Mammary epithelial cell (primary cell): ENCODE results near the gene DHH.

Source experiments
- CTCF ChIP-seq, 2 donors: IDR thresholded peaks in 1 of 2; conservative IDR thresholded peaks in 1 of 2; 2 replicates each; pipeline ENCODE4 v1.5.1; 2011 to 2012; ENCODE audit warnings: inconsistent platforms in 2 of 2, low read length in 2 of 2, mild to moderate bottlenecking in 2 of 2, control low read depth in 1 of 2, low read depth in 1 of 2; ENCODE audit not compliant: insufficient read depth in 1 of 2; ENCODE audit errors: extremely low read depth in 1 of 2
- EZH2 ChIP-seq: IDR thresholded peaks from 2 replicates; pipeline ENCODE4 v1.6.1; 2012; ENCODE audit warnings: low read length, inconsistent platforms, borderline replicate concordance

DNA sequence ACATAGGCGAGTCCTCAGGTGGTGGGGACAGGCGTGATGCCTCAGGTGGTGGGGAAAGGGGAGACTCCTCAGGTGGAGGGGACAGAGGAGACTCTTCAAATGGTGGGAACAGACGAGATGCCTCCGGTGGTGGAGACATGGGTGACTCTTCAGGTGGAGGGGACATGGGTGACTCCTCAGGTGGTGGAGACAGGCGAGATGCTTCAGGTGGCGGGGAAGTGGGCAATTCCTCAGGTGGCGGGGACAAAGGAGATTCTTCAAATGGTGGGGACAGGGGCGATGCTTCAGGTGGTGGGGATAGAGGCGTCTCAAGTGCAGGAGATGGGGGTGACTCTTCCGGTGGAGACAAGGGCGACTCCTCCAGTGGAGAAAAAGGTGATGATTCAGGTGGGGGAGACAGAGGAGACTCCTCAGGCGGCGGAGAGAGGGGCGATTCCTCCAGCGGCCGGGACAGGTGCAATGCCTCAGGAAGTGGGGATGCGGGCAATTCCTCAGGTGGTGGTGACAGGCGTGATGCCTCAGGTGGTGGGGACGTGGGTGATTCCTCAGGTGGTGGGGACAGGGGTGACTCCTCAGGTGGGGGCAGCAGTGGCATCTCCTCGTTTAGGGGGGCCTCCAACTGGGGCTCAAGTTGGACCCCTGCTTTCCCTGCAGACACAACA, 42.7 kb downstream of the DHH start:
- TF ChIP-seq CTCF (conservative IDR thresholded peaks at IDR 0.05 in 1 of 2, IDR thresholded peaks at IDR 0.05 in 1 of 2; ENCODE audit: extremely low read depth in 1 of 2, insufficient read depth in 1 of 2, low read depth in 1 of 2, low read length in 2 of 2) (no peak), EZH2 (no peak)
